MCF 10A (cell line): ENCODE data around the gene HTR7. TPM values are rescaled to one million over a fixed set of nuclear protein-coding genes. Genes with fewer than 3 reads are reported as not detected.

Experiments
- BruUV-seq: library from RNA; stranded (reverse); fragments of 400-500 nt; replicated peaks from 2 replicates; lab custom pipeline; 2021; lab: Mats Ljungman, UMichigan
- CTCF ChIA-PET: fragments of 300-600 bp; sonication (Branson Sonifier 250); formaldehyde crosslinking; extraction: SDS; loops from one replicate; lab custom pipeline; 2021; ENCODE audit warnings: antibody characterized with exemption, inconsistent platforms; lab: Yijun Ruan, JAX
- POLR2A ChIA-PET: fragments of 300-600, 350-650 bp; sonication (Branson Sonifier 250); formaldehyde crosslinking; extraction: SDS; loops from one replicate; lab custom pipeline; 2020; ENCODE audit warnings: antibody characterized with exemption, inconsistent platforms; lab: Yijun Ruan, JAX
- DNase-seq: peaks from one replicate; pipeline ENCODE4 v3.0.0-alpha.2; 2018; ENCODE audit not compliant: unreplicated experiment
- H3K27ac Mint-ChIP-seq: one replicate; pipeline ENCODE4 v1.8.0; 2022; ENCODE audit warnings: mild to moderate bottlenecking, low read depth, mixed read lengths; ENCODE audit not compliant: unreplicated experiment
- H3K27me3 Mint-ChIP-seq: one replicate; pipeline ENCODE4 v1.8.0; 2022; ENCODE audit warnings: mixed read lengths; ENCODE audit not compliant: insufficient read depth, unreplicated experiment
- H3K36me3 Mint-ChIP-seq: one replicate; pipeline ENCODE4 v1.8.0; 2022; ENCODE audit warnings: mild to moderate bottlenecking, moderate library complexity, mixed read lengths; ENCODE audit not compliant: insufficient read depth, unreplicated experiment
- H3K4me1 Mint-ChIP-seq: one replicate; pipeline ENCODE4 v1.8.0; 2022; ENCODE audit warnings: mixed read lengths; ENCODE audit not compliant: insufficient read depth, unreplicated experiment
- H3K4me3 Mint-ChIP-seq: one replicate; pipeline ENCODE4 v1.8.0; 2022; ENCODE audit warnings: mild to moderate bottlenecking, moderate library complexity, mixed read lengths; ENCODE audit not compliant: unreplicated experiment
- H3K9me3 Mint-ChIP-seq: one replicate; pipeline ENCODE4 v1.8.0; 2022; ENCODE audit warnings: mixed read lengths; ENCODE audit not compliant: unreplicated experiment
- CTCF ChIP-seq: fragments of 200-600 bp; IDR thresholded peaks from one replicate; pipeline ENCODE4 v1.8.0; 2022; ENCODE audit warnings: antibody characterized with exemption, mild to moderate bottlenecking; ENCODE audit not compliant: unreplicated experiment
- intact Hi-C: fragments of 100-400 bp; cut with micrococcal nuclease; formaldehyde crosslinking; loops from 2 replicates; pipeline ENCODE4 v1.14.1; 2022
- total RNA-seq: library from RNA; stranded (reverse); gene quantifications from 2 replicates; pipeline ENCODE4 v1.2.3, GENCODE V29; 2022

Gene HTR7
- total RNA-seq, 1 experiment from 2014 or later: 15.3 TPM

- no peak for DNase-seq
- POLR2A ChIA-PET: interaction anchor here (0.6 to 2.5 kb wide), 5 partner anchors 28 to 614 kb away, joined by 3 to 15 read pairs (median 3); partner anchors contain the start of gene HTR7
- no peaks in the 10 kb centered on the region for H3K9me3 Mint-ChIP-seq
- peaks cover 21% of the 10 kb centered on the region for H3K4me1 Mint-ChIP-seq
- intact Hi-C loops: loop anchor here (1.0 to 2.0 kb wide), 3 partner anchors 38 to 501 kb away; no protein-coding TSS in a partner anchor
- no peaks in the 10 kb centered on the region for H3K27me3 Mint-ChIP-seq
- CTCF ChIA-PET: interaction anchor here (0.5 to 3.4 kb wide), 26 partner anchors 9 to 558 kb away, joined by 3 to 37 read pairs (median 4); no protein-coding TSS in a partner anchor
- no peak for TF ChIP-seq CTCF
- no peak overlapping the region for H3K4me3 Mint-ChIP-seq
- H3K27ac Mint-ChIP-seq: peak overlapping the region; percentile 41
- H3K36me3 Mint-ChIP-seq: no peaks in the 10 kb centered on the region
- no TSS peak for BruUV-seq
These were observed 68.9 kb downstream of the HTR7 start for GRCh38 chr10:90788968-90789367.

DNA sequence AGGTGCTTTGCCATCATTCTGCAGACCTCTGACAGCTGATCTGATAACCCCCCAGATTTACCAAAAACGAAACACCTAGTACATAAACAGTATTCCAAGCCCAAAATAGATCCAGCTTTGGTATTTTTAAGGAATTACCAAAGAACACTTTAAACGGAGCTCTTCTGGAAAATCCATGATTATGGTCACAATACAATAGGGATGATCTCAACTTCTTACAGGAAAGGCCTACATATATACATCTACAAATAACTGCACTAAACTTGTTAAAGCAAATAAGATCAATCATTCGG, 69.7 kb downstream of the HTR7 start:
- no peak overlapping the region for H3K4me3 Mint-ChIP-seq
- no peak for TF ChIP-seq CTCF
- peaks cover 21% of the 10 kb centered on the region for H3K4me1 Mint-ChIP-seq
- H3K36me3 Mint-ChIP-seq: no peaks in the 10 kb centered on the region
- CTCF ChIA-PET: interaction anchor here (0.6 to 3.4 kb wide), 41 partner anchors 9 to 963 kb away, joined by 3 to 37 read pairs (median 5); partner anchors contain the start of gene HTR7
- H3K27ac Mint-ChIP-seq: no peak overlapping the region
- no peaks in the 10 kb centered on the region for H3K9me3 Mint-ChIP-seq
- intact Hi-C loops: loop anchor here (1.0 to 2.0 kb wide), 3 partner anchors 37 to 500 kb away; no protein-coding TSS in a partner anchor
- POLR2A ChIA-PET: interaction anchor here (0.7 to 2.5 kb wide), 9 partner anchors 18 to 613 kb away, joined by 3 to 15 read pairs (median 3); partner anchors contain the start of gene HTR7
- H3K27me3 Mint-ChIP-seq: no peaks in the 10 kb centered on the region
- BruUV-seq: no TSS peak
- DNase-seq: no peak

- peak; percentile 59 for DNase-seq
- no peaks in the 10 kb centered on the region for H3K9me3 Mint-ChIP-seq
- no peak overlapping the region for H3K27ac Mint-ChIP-seq
- H3K36me3 Mint-ChIP-seq: peaks cover 4% of the 10 kb centered on the region
- intact Hi-C loops: loop anchor here (1.0 to 2.0 kb wide), 4 partner anchors 36 to 994 kb away; no protein-coding TSS in a partner anchor
- peak; percentile 77 for TF ChIP-seq CTCF
- H3K4me1 Mint-ChIP-seq: peaks cover 21% of the 10 kb centered on the region
- BruUV-seq: no TSS peak
- H3K4me3 Mint-ChIP-seq: no peak overlapping the region
- ChIA-PET POLR2A (interaction anchor here (0.7 to 2.5 kb wide), 9 partner anchors 18 to 70 kb away, joined by 3 to 15 read pairs (median 3); partner anchors contain the start of gene HTR7), CTCF (interaction anchor here (0.6 to 3.4 kb wide), 47 partner anchors 9 to 1355 kb away, joined by 3 to 37 read pairs (median 5); partner anchors contain the start of gene HTR7)
- no peaks in the 10 kb centered on the region for H3K27me3 Mint-ChIP-seq
These were observed 70.2 kb downstream of the HTR7 start for GRCh38 chr10:90787393-90788198.

- CTCF ChIA-PET: interaction anchor here (1.1 to 3.4 kb wide), 4 partner anchors 25 to 79 kb away, joined by 3 to 15 read pairs (median 10); no protein-coding TSS in a partner anchor
- intact Hi-C loops: no loop called here
These were observed 72.1 kb downstream of the HTR7 start for GRCh38 chr10:90785782-90786181.

More at GRCh38 chr10:90785782-90786181, 72.1 kb downstream of the HTR7 start:
- H3K27ac Mint-ChIP-seq: no peak overlapping the region
- H3K4me3 Mint-ChIP-seq: no peak overlapping the region
- H3K4me1 Mint-ChIP-seq: peaks cover 21% of the 10 kb centered on the region
- H3K27me3 Mint-ChIP-seq: no peaks in the 10 kb centered on the region
- BruUV-seq: no TSS peak
- no peak for TF ChIP-seq CTCF
- no peaks in the 10 kb centered on the region for H3K9me3 Mint-ChIP-seq
- DNase-seq: no peak
- H3K36me3 Mint-ChIP-seq: peaks cover 6% of the 10 kb centered on the region
- POLR2A ChIA-PET: no interaction called here
